Ovary (tissue), 9 donors: Measurements from ENCODE around the gene RSBN1. TPM values are rescaled to one million over a fixed set of nuclear protein-coding genes. Genes with fewer than 3 reads are reported as not detected.

Experiments
- DNase-seq, 5 donors: peaks; one replicate each; pipeline ENCODE4 v3.0.0-alpha.2; 2019 to 2020
- H3K27ac ChIP-seq, 2 donors: fragments of 200-600 bp; one replicate each; pipeline versions ENCODE4 v1.5.1 to v1.8.0; 2019 to 2022
- H3K27me3 ChIP-seq: fragments of 200-600 bp; one replicate; pipeline ENCODE4 v1.8.0; 2022
- H3K36me3 ChIP-seq: fragments of 200-600 bp; sonication (generic); one replicate; pipeline ENCODE4 v1.5.1; 2019
- H3K4me1 ChIP-seq: one replicate; pipeline ENCODE4 v1.8.1; 2013; ENCODE audit warnings: mild to moderate bottlenecking, moderate library complexity; ENCODE audit not compliant: insufficient read depth
- H3K4me3 ChIP-seq: fragments of 200-600 bp; sonication (generic); one replicate; pipeline ENCODE4 v1.5.1; 2017
- H3K9me3 ChIP-seq, 2 donors: fragments of 200-600 bp in 1 of 2; sonication (generic) in 1 of 2; one replicate each; pipeline versions ENCODE4 v1.5.1 to v1.8.1; 2013 to 2019; ENCODE audit warnings: mild to moderate bottlenecking in 1 of 2, moderate library complexity in 1 of 2
- CTCF ChIP-seq, 3 donors: fragments of 450-650 bp in 2 of 3; fragments of 200-600 bp in 1 of 3; IDR thresholded peaks; one replicate each; pipeline versions ENCODE4 v1.5.1 to v1.8.0; 2016 to 2022; ENCODE audit warnings: antibody characterized with exemption in 3 of 3, mild to moderate bottlenecking in 1 of 3
- EP300 ChIP-seq: sonication (generic); formaldehyde crosslinking; IDR thresholded peaks from one replicate; pipeline ENCODE4 v1.6.1; 2017; ENCODE audit warnings: antibody characterized with exemption
- POLR2A ChIP-seq: fragments of 450-650 bp; IDR thresholded peaks from one replicate; pipeline ENCODE4 v1.6.1; 2017; ENCODE audit warnings: antibody characterized with exemption, mild to moderate bottlenecking, moderate library complexity
- WGBS, 3 donors: extraction: QIAGEN DNeasy Blood & Tissue Kit in 1 of 3; methylation state at CpG; one replicate each; pipeline versions ENCODE4 v1.1.5 to v1.1.7; 2013 to 2017; 5-methylcytosine and 5-hydroxymethylcytosine counted together
- intact Hi-C, 4 donors: fragments of 100-400 bp; cut with DNase I; formaldehyde crosslinking; loops; one replicate each; pipeline versions ENCODE4 v1.11.0 to v1.15.1; 2022 to 2023
- polyA plus RNA-seq, 2 donors: library from polyadenylated mRNA; stranded (reverse); fragments of 200-250 nt in 1 of 2; fragments of 350-450 nt in 1 of 2; fragmentation: Illumina TruSeq in 1 of 2; extraction: RNeasy Lipid Tissue Mini Kit (QIAGEN cat#74804) in 1 of 2; gene quantifications; one replicate each; pipeline ENCODE4 v1.2.3, GENCODE V29; 2013 to 2014
- total RNA-seq, 7 donors: library from RNA; depleted of rRNA in 2 of 7; stranded (reverse); fragments of >200 nt in 2 of 7; fragmentation: NEBNext Ultra II Directional in 3 of 7; extraction: Animal tissue kit (Norgen Biotek cat#: 25700) in 3 of 7; gene quantifications; one replicate each; pipeline versions ENCODE4 v1.1.0 to v1.2.4, GENCODE V29; 2016 to 2023
- donor health status: DM: no; HTN: no; CAD: no; lungs with moderate emphysema.
- donor health status: DM: no; HTN: no; CAD: no.
- donor health status: Bipolar disorder and iron deficiency.
- donor health status: DM: yes; HTN: yes; CAD: no.
- donor health status: DM: no; HTN: no; CAD: no.
- donor health status: DM: yes; HTN: yes; CAD: no.

Gene RSBN1
- total and polyA plus RNA-seq, 9 donors = 10.5 to 36.1 (median 29.7) TPM

DNA sequence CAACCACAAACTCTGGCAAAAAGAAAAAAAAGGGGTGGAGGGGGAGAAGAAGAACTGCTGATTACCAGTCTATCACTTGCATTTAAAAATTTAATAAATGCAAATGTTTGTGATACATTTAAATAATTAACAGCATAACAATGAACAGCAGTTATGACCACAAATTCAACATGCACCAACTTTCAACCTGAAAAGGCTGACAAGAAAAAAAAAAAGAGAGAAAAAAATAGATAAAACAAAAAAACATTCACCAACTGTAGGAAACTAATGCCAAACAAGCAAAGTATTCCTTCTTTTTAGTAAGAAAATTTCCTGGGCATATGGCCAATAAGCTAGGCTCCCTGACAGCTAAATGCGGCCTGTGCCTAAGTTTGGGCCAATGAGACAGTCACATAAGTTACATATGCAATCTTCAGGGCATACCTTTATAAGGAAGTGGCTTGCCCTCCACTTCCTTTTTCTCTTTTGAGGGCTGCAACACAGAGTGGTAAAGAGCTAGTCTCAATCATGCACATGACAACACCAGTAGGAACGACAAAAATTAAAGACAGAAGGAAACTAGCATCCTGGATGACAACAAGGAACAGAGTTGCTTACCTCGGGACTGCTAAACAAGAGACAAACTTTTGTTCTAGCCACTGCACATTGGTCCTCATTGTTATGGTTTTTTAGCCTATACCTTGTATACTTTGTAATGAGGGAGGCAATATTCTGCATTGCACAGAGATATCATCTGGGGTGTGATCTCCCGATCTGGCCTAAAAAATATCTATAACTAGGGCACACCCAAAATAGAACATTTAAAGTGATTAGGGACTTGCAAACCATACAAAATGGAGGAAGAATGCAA lies 28.8 kb downstream of the RSBN1 start:
- no peaks in the 10 kb centered on the region for H3K27me3 ChIP-seq
- DNase-seq = no peak
- H3K9me3 ChIP-seq = no peaks in the 10 kb centered on the region
- no peak for TF ChIP-seq CTCF (IDR thresholded peaks at IDR 0.05)
- TF ChIP-seq EP300 = no peak
- no peak for TF ChIP-seq POLR2A
- H3K4me1 ChIP-seq = peaks cover 10% of the 10 kb centered on the region
- no peak overlapping the region for H3K27ac ChIP-seq
- intact Hi-C loops = no loop called here
- no peak overlapping the region for H3K4me3 ChIP-seq
- no peaks in the 10 kb centered on the region for H3K36me3 ChIP-seq
- WGBS, 3 donors = 24 to 33% (median 25%) methylated on average over 4 of the region's 4 CpGs

DNA sequence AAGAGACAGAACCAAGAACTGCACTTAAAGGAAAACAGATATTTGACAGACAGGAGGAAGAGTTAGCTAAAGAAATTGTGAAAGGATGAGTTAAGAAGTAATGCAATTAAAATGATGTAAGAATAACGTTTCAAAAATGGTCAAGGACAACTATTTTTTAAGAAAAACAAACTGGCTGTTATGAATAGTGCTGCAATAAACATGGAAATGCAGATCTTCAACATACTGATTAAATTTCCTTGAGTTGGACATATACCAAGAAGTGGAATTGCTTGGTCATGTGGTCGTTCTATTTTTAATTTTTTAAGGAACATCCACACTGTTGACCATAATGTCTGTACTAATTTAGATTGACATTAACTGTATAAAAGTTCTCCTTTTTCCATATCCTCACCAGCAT lies 29.9 kb downstream of the RSBN1 start:
- no peak overlapping the region for H3K27ac ChIP-seq
- peaks cover 10% of the 10 kb centered on the region for H3K4me1 ChIP-seq

DNA sequence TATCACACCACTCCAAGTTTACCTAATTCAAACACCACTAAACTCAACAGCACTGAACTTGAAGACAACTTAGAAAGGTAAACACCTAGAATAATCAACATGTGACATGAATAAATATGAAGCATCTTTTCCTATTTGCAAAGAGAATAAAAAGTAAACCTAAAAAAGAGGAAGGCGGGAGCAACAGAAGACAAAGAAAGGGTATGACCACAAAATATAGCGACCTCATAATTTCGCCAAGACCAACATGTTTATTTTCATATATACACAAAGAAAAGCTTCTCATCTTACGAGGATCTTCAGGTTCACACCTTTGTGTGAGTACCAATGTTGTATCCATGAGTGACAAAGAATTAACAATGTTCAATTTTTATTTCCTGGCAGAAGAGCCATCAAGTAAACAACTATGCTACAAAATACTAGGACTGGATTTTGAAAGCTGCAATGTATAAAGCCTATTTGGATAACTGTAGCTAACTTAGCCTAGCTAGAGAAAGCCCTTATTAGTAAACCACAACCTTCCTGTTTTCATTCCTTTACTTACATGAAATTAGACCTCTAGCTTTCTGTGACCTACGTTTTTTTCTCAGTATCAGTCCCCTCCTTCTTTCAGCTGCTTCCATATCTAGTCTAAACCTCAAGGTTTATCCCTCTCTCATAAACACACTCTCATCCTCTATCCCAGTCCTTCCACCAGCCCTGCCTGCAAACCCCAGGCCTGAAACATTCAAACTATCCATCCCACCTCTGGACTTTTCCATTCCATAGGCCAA lies 31.7 kb downstream of the RSBN1 start:
- no peak for DNase-seq
- intact Hi-C loops = no loop called here
- Histone ChIP-seq H3K27ac (no peak overlapping the region), H3K4me3 (no peak overlapping the region), H3K4me1 (peaks cover 10% of the 10 kb centered on the region), H3K27me3 (no peaks in the 10 kb centered on the region), H3K9me3 (no peaks in the 10 kb centered on the region), H3K36me3 (no peaks in the 10 kb centered on the region)
- 71 to 78% (median 76%) methylated on average over 5 of the region's 5 CpGs for WGBS, 3 donors
- TF ChIP-seq CTCF (IDR thresholded peaks at IDR 0.05) (no peak), EP300 (no peak), POLR2A (no peak)

More for the DNA sequence above, 29.9 kb downstream of the RSBN1 start:
- intact Hi-C loops = no loop called here
- no peak for DNase-seq
- no peaks in the 10 kb centered on the region for H3K27me3 ChIP-seq
- no peak overlapping the region for H3K4me3 ChIP-seq
- no peaks in the 10 kb centered on the region for H3K9me3 ChIP-seq
- 3 to 9% (median 4%) methylated on average over 2 of the region's 2 CpGs for WGBS, 3 donors
- TF ChIP-seq CTCF (IDR thresholded peaks at IDR 0.05) = no peak
- TF ChIP-seq POLR2A = no peak
- H3K36me3 ChIP-seq = no peaks in the 10 kb centered on the region

DNA sequence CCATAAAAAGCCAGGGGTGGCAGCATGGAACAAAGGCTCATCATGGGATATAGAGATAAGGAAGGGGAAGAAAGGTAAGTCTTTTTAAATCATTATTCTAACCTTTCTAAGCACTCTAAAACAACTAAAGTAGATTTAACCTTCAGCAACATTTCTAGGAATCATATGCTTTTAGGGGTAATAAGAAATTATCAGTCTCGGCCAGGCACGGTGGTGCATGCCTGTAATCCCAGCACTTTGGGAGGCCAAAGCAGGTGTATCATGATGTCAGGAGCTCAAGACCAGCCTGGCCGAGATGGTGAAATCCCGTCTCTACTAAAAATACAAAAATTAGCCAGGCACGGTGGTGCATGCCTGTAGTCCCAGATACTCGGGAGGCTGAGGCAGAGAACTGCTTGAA lies 32.7 kb downstream of the RSBN1 start:
- H3K27me3 ChIP-seq = no peaks in the 10 kb centered on the region
- H3K27ac ChIP-seq = no peak overlapping the region
- no peaks in the 10 kb centered on the region for H3K36me3 ChIP-seq
- intact Hi-C loops = no loop called here
- 95 to 96% (median 95%) methylated on average over 6 of the region's 6 CpGs for whole genome bisulfite sequencing, 3 donors
- DNase-seq = no peak
- TF ChIP-seq CTCF (IDR thresholded peaks at IDR 0.05) = no peak
- TF ChIP-seq EP300 = no peak
- no peak for TF ChIP-seq POLR2A
- H3K9me3 ChIP-seq = no peaks in the 10 kb centered on the region
- H3K4me1 ChIP-seq = peaks cover 10% of the 10 kb centered on the region
- H3K4me3 ChIP-seq = no peak overlapping the region
